ENCODE data around the gene TGFB1. TPM values are rescaled to one million over a fixed set of nuclear protein-coding genes. Genes with fewer than 3 reads are reported as not detected.
A peak's percentile ranks its signal among the peaks of the same experiment; 100 is the strongest.

TGFB1 gene
- total and polyA plus RNA-seq, 9 of the 15 experiments (the other 6 are each of a cell fraction or from before 2014, with no cell fraction given) = 0.24 to 159 (median 17.2) TPM

GRCh38 chr19:41323023-41323422 is 30.7 kb downstream of the TGFB1 start (continued):
- TF ChIP-seq PTBP1 (IDR thresholded peaks at IDR 0.05; ENCODE audit: low read depth, low read length) (0 out of 2 replicates have a peak, but pooled peaks have one; percentile 32), ZNF764 (CRISPR knock-in tag; IDR thresholded peaks at IDR 0.05; ENCODE audit: low read depth) (no peak), TSHZ1 (CRISPR knock-in tag; IDR thresholded peaks at IDR 0.05) (no peak), PATZ1 (CRISPR knock-in tag; IDR thresholded peaks at IDR 0.05; ENCODE audit: borderline replicate concordance) (no peak), KDM5B (IDR thresholded peaks at IDR 0.05; ENCODE audit: insufficient replicate concordance, low read depth, low read length) (no peak), HDGF (IDR thresholded peaks at IDR 0.05) (peak; percentile 45; the same call in 1 of the 2 replicates), ZNF584 (CRISPR knock-in tag; IDR thresholded peaks at IDR 0.05; ENCODE audit: low read depth) (0 out of 2 replicates have a peak, but pooled peaks have one; percentile 35), GABPA (tag; conservative IDR thresholded peaks at IDR 0.05; ENCODE audit: low read depth) (peak; percentile 33; the same call in 1 of the 2 replicates), KLF13 (tag; IDR thresholded peaks at IDR 0.05; ENCODE audit: borderline replicate concordance, low read depth) (no peak), POLR2A (conservative IDR thresholded peaks at IDR 0.05) (peak; percentile 35; the same call in 1 of the 2 replicates), NFRKB (IDR thresholded peaks at IDR 0.05; ENCODE audit: low read depth) (peak; percentile 45; the same call in 1 of the 2 replicates), FOXP1 (CRISPR knock-in tag; IDR thresholded peaks at IDR 0.05) (0 out of 2 replicates have a peak, but pooled peaks have one; percentile 34), MTF1 (CRISPR knock-in tag; IDR thresholded peaks at IDR 0.05; ENCODE audit: borderline replicate concordance) (no peak), STAT5B (CRISPR knock-in tag; IDR thresholded peaks at IDR 0.05) (no peak), ZNF583 (CRISPR knock-in tag; IDR thresholded peaks at IDR 0.05) (0 out of 2 replicates have a peak, but pooled peaks have one; percentile 4), HMBOX1 (IDR thresholded peaks at IDR 0.05) (no peak), CREB3 (tag; conservative IDR thresholded peaks at IDR 0.05; ENCODE audit: low read depth) (no peak), MEF2D (tag; conservative IDR thresholded peaks at IDR 0.05; ENCODE audit: low read depth) (no peak), CXXC5 (CRISPR knock-in tag; IDR thresholded peaks at IDR 0.05) (no peak), FOXJ3 (CRISPR knock-in tag; IDR thresholded peaks at IDR 0.05) (no peak), ZNF586 (CRISPR knock-in tag; conservative IDR thresholded peaks at IDR 0.05) (0 out of 2 replicates have a peak, but pooled peaks have one; percentile 11), BCOR (IDR thresholded peaks at IDR 0.05) (peak; percentile 43; the same call in 1 of the 2 replicates), BRF1 (IDR thresholded peaks at IDR 0.05; ENCODE audit: borderline replicate concordance, extremely low read depth, insufficient read length) (no peak)
